AG04450 (cell line): ENCODE data around the gene ING1. TPM values are rescaled to one million over a fixed set of nuclear protein-coding genes. Genes with fewer than 3 reads are reported as not detected.
"Not testable (repeated sequence)": the region's sequence is repeated elsewhere in the genome, so short reads cannot be mapped to it uniquely, and the experiment has no call there.

Experiments
- CTCF ChIA-PET: fragments of 300-600, 350-600 bp; formaldehyde crosslinking; extraction: SDS; loops from one replicate; lab custom pipeline; 2022; ENCODE audit warnings: antibody characterized with exemption, inconsistent platforms; lab: Charles Lee
- POLR2A ChIA-PET: fragments of 350-600 bp; formaldehyde crosslinking; extraction: SDS; loops from one replicate; lab custom pipeline; 2021; ENCODE audit warnings: antibody characterized with exemption, inconsistent platforms; lab: Yijun Ruan, JAX
- DNase-seq: peaks from one replicate; pipeline ENCODE4 v3.0.0-alpha.2; 2011; ENCODE audit warnings: low read depth, low spot score
- H3K27ac ChIP-seq: one replicate; pipeline ENCODE4 v1.5.1; 2012; ENCODE audit warnings: low read depth, low read length, control low read depth
- H3K27me3 ChIP-seq: one replicate; pipeline ENCODE4 v1.6.0; 2012; ENCODE audit warnings: low read length; ENCODE audit not compliant: control insufficient read depth, insufficient read depth
- H3K4me3 ChIP-seq: 2 replicates; pipeline ENCODE4 v1.5.1; 2011; ENCODE audit warnings: mild to moderate bottlenecking, low read depth, low read length, control low read depth
- H3K9me3 ChIP-seq: 2 replicates; pipeline ENCODE4 v1.5.1; 2012; ENCODE audit warnings: low read length; ENCODE audit not compliant: control insufficient read depth, insufficient read depth
- CTCF ChIP-seq: IDR thresholded peaks from 2 replicates; pipeline ENCODE4 v1.5.1; 2011; ENCODE audit warnings: low read depth, low read length, control low read depth, inconsistent platforms
- polyA plus RNA-seq: library from polyadenylated mRNA; depleted of rRNA; stranded (reverse); fragments of >200 nt; gene quantifications from 2 replicates; pipeline ENCODE4 v1.2.3, GENCODE V29; 2011

Gene ING1
- polyA plus RNA-seq, 1 experiment = 8.7 TPM

- Histone ChIP-seq H3K27ac (no peak overlapping the region), H3K27me3 (no peaks in the 10 kb centered on the region), H3K4me3 (no peak overlapping the region), H3K9me3 (peaks cover 7% of the 10 kb centered on the region; the same call in 1 of the 2 replicates)
- TF ChIP-seq CTCF = no peak
- POLR2A ChIA-PET = no interaction called here
- no peak for DNase-seq
- CTCF ChIA-PET = interaction anchor here (1.5 kb wide), 1 partner anchor 96 kb away, joined by 3 read pairs; no protein-coding TSS in a partner anchor
Observed at GRCh38 chr13:110722971-110723370, 9.5 kb downstream of the ING1 start.

- POLR2A ChIA-PET = interaction anchor here (0.8 kb wide), 2 partner anchors 8 to 11 kb away, joined by 4 to 7 read pairs; no protein-coding TSS in a partner anchor
- Histone ChIP-seq H3K9me3 (peaks cover 7% of the 10 kb centered on the region; the same call in 1 of the 2 replicates), H3K27ac (no peak overlapping the region), H3K27me3 (no peaks in the 10 kb centered on the region), H3K4me3 (no peak overlapping the region)
- CTCF ChIA-PET = interaction anchor here (0.6 to 1.5 kb wide), 3 partner anchors 91 to 344 kb away, joined by 3 to 6 read pairs (median 3); no protein-coding TSS in a partner anchor
- DNase-seq = no peak
- no peak for TF ChIP-seq CTCF
Observed at GRCh38 chr13:110723598-110723997, 10.1 kb downstream of the ING1 start.

GRCh38 chr13:110726153-110726552 lies 12.7 kb downstream of the ING1 start:
- H3K9me3 ChIP-seq, H3K27ac ChIP-seq, CTCF ChIA-PET, DNase-seq, H3K4me3 ChIP-seq, H3K27me3 ChIP-seq, POLR2A ChIA-PET: not testable (repeated sequence)

GRCh38 chr13:110726726-110727125 lies 13.2 kb downstream of the ING1 start:
- ChIA-PET POLR2A (no interaction called here), CTCF (no interaction called here)

GRCh38 chr13:110731072-110731471 lies 17.6 kb downstream of the ING1 start:
- CTCF ChIA-PET = no interaction called here
- no peak for DNase-seq
- Histone ChIP-seq H3K27ac (no peak overlapping the region), H3K9me3 (no peaks in the 10 kb centered on the region), H3K27me3 (no peaks in the 10 kb centered on the region), H3K4me3 (no peak overlapping the region)
- TF ChIP-seq CTCF = no peak
- POLR2A ChIA-PET = no interaction called here

More at GRCh38 chr13:110726726-110727125, 13.2 kb downstream of the ING1 start:
- no peak for TF ChIP-seq CTCF
- Histone ChIP-seq H3K27ac (no peak overlapping the region), H3K9me3 (no peaks in the 10 kb centered on the region), H3K27me3 (no peaks in the 10 kb centered on the region), H3K4me3 (no peak overlapping the region)
- DNase-seq = no peak
